B cell (primary cell): Measurements from ENCODE around the gene MIOS. TPM values are rescaled to one million over a fixed set of nuclear protein-coding genes. Genes with fewer than 3 reads are reported as not detected.
"Not testable (repeated sequence)": the region's sequence is repeated elsewhere in the genome, so short reads cannot be mapped to it uniquely, and the experiment has no call there.

Experiments used
- ATAC-seq: fragments of 200-7000 bp; cut with Tn5 transposase; one replicate; pipeline ENCODE4 v1.10.0; 2021; ENCODE audit warnings: low read depth, mild to moderate bottlenecking, moderate number of reproducible peaks, moderate library complexity
- CTCF ChIA-PET: fragments of 350-600 bp; sonication (Branson Sonifier 250); formaldehyde crosslinking; loops from one replicate; lab custom pipeline; 2021; ENCODE audit warnings: antibody characterized with exemption, inconsistent platforms; lab: Charles Lee
- POLR2A ChIA-PET: fragments of 350-600 bp; sonication (Branson Sonifier 250); formaldehyde crosslinking; loops from one replicate; lab custom pipeline; 2021; ENCODE audit warnings: antibody characterized with exemption; lab: Charles Lee
- DNase-seq: peaks from one replicate; pipeline ENCODE4 v3.0.0; 2013
- H2AFZ ChIP-seq: 2 replicates; pipeline ENCODE4 v1.6.1; 2012; ENCODE audit warnings: mild to moderate bottlenecking, low read depth, low read length; ENCODE audit not compliant: insufficient read depth, poor library complexity, severe bottlenecking
- H3K27ac ChIP-seq, 2 donors: 1 replicate in 1 of 2; 2 replicates in 1 of 2; pipeline ENCODE4 v1.5.1; 2012 to 2013; ENCODE audit warnings: low read length in 2 of 2, mild to moderate bottlenecking in 2 of 2, moderate library complexity in 1 of 2
- H3K27me3 ChIP-seq, 4 experiments: fragments of 200-600 bp in 1 of 4; sonication (generic) in 1 of 4; replicated peaks in 1 of 4; 1 replicate in 2 of 4; 2 replicates in 2 of 4; pipeline versions ENCODE4 v1.6.1 to v1.7.0; 2013 to 2016; ENCODE audit warnings: low read length in 3 of 4, mild to moderate bottlenecking in 2 of 4, mixed read lengths in 1 of 4, moderate library complexity in 1 of 4; ENCODE audit not compliant: insufficient read depth in 4 of 4, control insufficient read depth in 3 of 4; ENCODE audit errors: control extremely low read depth in 1 of 4
- H3K36me3 ChIP-seq, 2 experiments: replicated peaks in 1 of 2; 1 replicate in 1 of 2; 2 replicates in 1 of 2; pipeline versions ENCODE4 v1.6.1 to v1.7.1; 2013; ENCODE audit warnings: low read length in 1 of 2; ENCODE audit not compliant: insufficient read depth in 2 of 2, control insufficient read depth in 1 of 2; ENCODE audit errors: control extremely low read depth in 1 of 2, extremely low read depth in 1 of 2
- H3K4me1 ChIP-seq, 2 donors: fragments of 200-600 bp in 1 of 2; sonication (generic) in 1 of 2; 1 replicate in 1 of 2; 2 replicates in 1 of 2; pipeline versions ENCODE4 v1.5.1 to v1.6.1; 2013 to 2017; ENCODE audit warnings: low read length in 2 of 2; ENCODE audit not compliant: control insufficient read depth in 2 of 2, insufficient read depth in 2 of 2
- H3K4me2 ChIP-seq: replicated peaks from 2 replicates; pipeline ENCODE3; 2012; ENCODE audit warnings: mild to moderate bottlenecking, low read depth, low read length; ENCODE audit not compliant: poor library complexity, severe bottlenecking
- H3K4me3 ChIP-seq, 5 experiments: fragments of 200-600 bp in 1 of 5; sonication (generic) in 1 of 5; 1 replicate in 3 of 5; 2 replicates in 2 of 5; pipeline versions ENCODE4 v1.5.1 to v1.7.0; 2011 to 2016; ENCODE audit warnings: low read length in 4 of 5, mild to moderate bottlenecking in 4 of 5, low read depth in 2 of 5, control low read depth in 1 of 5, moderate library complexity in 1 of 5; ENCODE audit not compliant: insufficient read depth in 1 of 5; ENCODE audit errors: control extremely low read depth in 1 of 5, extremely low read depth in 1 of 5
- H3K79me2 ChIP-seq: fragments of 200-600 bp; sonication (generic); one replicate; pipeline ENCODE4 v1.6.0; 2016; ENCODE audit warnings: low read length; ENCODE audit not compliant: control insufficient read depth, insufficient read depth
- H3K9ac ChIP-seq: fragments of 200-600 bp; sonication (generic); 2 replicates; pipeline ENCODE4 v1.6.1; 2017; ENCODE audit warnings: mild to moderate bottlenecking, low read length, moderate library complexity
- H3K9me3 ChIP-seq, 3 donors: one replicate each; pipeline versions ENCODE4 v1.6.1 to v1.7.1; 2013; ENCODE audit warnings: low read length in 2 of 3; ENCODE audit not compliant: control insufficient read depth in 2 of 3, insufficient read depth in 1 of 3; ENCODE audit errors: control extremely low read depth in 1 of 3
- H4K20me1 ChIP-seq: 2 replicates; pipeline ENCODE4 v1.6.0; 2012; ENCODE audit warnings: mild to moderate bottlenecking, low read length; ENCODE audit not compliant: insufficient read depth, control insufficient read depth, poor library complexity, severe bottlenecking
- H3K27ac Mint-ChIP-seq: one replicate; pipeline ENCODE4 v1.8.0; 2021; ENCODE audit warnings: mixed read lengths
- H3K27me3 Mint-ChIP-seq: one replicate; pipeline ENCODE4 v1.8.0; 2021; ENCODE audit warnings: mixed read lengths
- H3K4me1 Mint-ChIP-seq: one replicate; pipeline ENCODE4 v1.8.0; 2021; ENCODE audit warnings: mixed read lengths
- H3K4me3 Mint-ChIP-seq: one replicate; pipeline ENCODE4 v1.8.0; 2021; ENCODE audit warnings: mixed read lengths
- H3K9me3 Mint-ChIP-seq: one replicate; pipeline ENCODE4 v1.8.0; 2022; ENCODE audit warnings: mixed read lengths; ENCODE audit not compliant: insufficient read depth
- WGBS: methylation state at CpG from one replicate; pipeline ENCODE4 v1.1.5; 2013; ENCODE audit warnings: missing lambda C conversion rate; ENCODE audit not compliant: insufficient coverage; 5-methylcytosine and 5-hydroxymethylcytosine counted together
- intact Hi-C: fragments of 100-400 bp; cut with micrococcal nuclease; formaldehyde crosslinking; loops from one replicate; pipeline ENCODE4 v1.10.0; 2022
- polyA plus RNA-seq: library from polyadenylated mRNA; depleted of rRNA; stranded (reverse); fragments of >200 nt; gene quantifications from 2 replicates; pipeline ENCODE4 v1.2.3, GENCODE V29; 2012
- total RNA-seq, 2 donors: library from RNA; stranded (reverse); fragments of 120-200 nt in 1 of 2; gene quantifications; 1 replicate in 1 of 2; 2 replicates in 1 of 2; pipeline versions ENCODE4 v1.2.3 to v1.2.4, GENCODE V29; 2013 to 2022
- TF ChIP-seq, protein P1 (sequence below): fragments of 200-600 bp; IDR thresholded peaks from one replicate; pipeline ENCODE4 v1.8.0; 2022; ENCODE audit warnings: antibody characterized with exemption, mild to moderate bottlenecking

The MIOS gene
- total and polyA plus RNA-seq, 2 donors (not counting 1 experiment from before 2014, with no cell fraction given), result 28.9 to 50.1 TPM

DNA sequence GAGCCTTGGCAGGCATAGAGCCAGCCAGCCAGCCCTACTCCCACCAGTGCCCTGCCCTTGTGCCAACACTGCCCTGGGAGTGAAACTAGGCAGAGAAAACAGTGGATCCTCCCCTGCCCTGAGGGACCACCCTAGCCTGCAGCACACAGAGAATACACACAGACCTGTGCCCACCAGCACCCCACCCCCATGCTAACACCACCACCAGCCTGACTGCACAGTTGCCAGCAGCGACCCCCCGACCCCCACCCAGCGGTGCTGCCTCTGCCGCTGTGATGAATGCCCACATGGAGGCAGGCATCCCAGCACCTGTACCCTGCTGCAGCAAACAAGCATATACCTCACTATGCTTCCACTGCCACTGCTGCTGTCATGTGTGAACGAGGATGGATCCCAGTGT is 9.4 kb upstream of the MIOS start:
- no peaks in the 10 kb centered on the region for H3K79me2 ChIP-seq
- H3K9me3 Mint-ChIP-seq, result peaks cover 11% of the 10 kb centered on the region

DNA sequence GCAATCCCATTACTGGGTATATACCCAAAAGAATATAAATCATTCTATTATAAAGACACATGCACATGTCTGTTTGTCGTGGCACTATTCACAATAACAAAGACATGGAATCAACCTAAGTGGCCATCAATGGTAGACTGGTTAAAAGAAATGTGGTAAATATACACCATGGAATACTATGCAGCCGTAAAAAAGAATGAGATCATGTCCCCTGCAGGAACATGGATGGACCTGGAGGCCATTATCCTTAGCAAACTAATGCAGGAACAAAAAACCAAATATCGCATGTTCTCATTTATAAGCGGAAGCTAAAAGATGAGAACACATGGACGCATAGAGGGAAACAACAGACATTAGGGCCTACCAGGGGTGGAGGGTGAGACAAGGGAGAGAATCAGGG is 5.1 kb upstream of the MIOS start:
- H3K27me3 Mint-ChIP-seq, H4K20me1 ChIP-seq, H3K4me3 ChIP-seq, H3K4me2 ChIP-seq, H3K4me1 Mint-ChIP-seq, H3K27me3 ChIP-seq, H3K27ac ChIP-seq, H3K4me3 Mint-ChIP-seq, ATAC-seq, H3K9ac ChIP-seq, H3K9me3 ChIP-seq, H2AFZ ChIP-seq, DNase-seq, POLR2A ChIA-PET, H3K27ac Mint-ChIP-seq, H3K36me3 ChIP-seq, intact Hi-C loops, CTCF ChIA-PET, H3K4me1 ChIP-seq: not testable (repeated sequence)
- H3K9me3 Mint-ChIP-seq, result peaks cover 11% of the 10 kb centered on the region
- no CpG with 5 or more reads among the region's 5 CpGs for WGBS
- H3K79me2 ChIP-seq, result peaks cover 12% of the 10 kb centered on the region

More for the DNA sequence above, 9.4 kb upstream of the MIOS start:
- no peaks in the 10 kb centered on the region for H3K27me3 ChIP-seq
- Mint-ChIP-seq H3K4me3 (no peak overlapping the region), H3K27ac (no peak overlapping the region), H3K27me3 (no peaks in the 10 kb centered on the region), H3K4me1 (no peaks in the 10 kb centered on the region)
- H4K20me1 ChIP-seq, result no peaks in the 10 kb centered on the region
- ChIA-PET CTCF (no interaction called here), POLR2A (no interaction called here)
- 94% methylated on average over 5 of the region's 5 CpGs for WGBS
- H3K27ac ChIP-seq, result no peak overlapping the region
- TF ChIP-seq, protein P1, sequence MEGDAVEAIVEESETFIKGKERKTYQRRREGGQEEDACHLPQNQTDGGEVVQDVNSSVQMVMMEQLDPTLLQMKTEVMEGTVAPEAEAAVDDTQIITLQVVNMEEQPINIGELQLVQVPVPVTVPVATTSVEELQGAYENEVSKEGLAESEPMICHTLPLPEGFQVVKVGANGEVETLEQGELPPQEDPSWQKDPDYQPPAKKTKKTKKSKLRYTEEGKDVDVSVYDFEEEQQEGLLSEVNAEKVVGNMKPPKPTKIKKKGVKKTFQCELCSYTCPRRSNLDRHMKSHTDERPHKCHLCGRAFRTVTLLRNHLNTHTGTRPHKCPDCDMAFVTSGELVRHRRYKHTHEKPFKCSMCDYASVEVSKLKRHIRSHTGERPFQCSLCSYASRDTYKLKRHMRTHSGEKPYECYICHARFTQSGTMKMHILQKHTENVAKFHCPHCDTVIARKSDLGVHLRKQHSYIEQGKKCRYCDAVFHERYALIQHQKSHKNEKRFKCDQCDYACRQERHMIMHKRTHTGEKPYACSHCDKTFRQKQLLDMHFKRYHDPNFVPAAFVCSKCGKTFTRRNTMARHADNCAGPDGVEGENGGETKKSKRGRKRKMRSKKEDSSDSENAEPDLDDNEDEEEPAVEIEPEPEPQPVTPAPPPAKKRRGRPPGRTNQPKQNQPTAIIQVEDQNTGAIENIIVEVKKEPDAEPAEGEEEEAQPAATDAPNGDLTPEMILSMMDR, result no peak
- no peak for ATAC-seq
- no peak overlapping the region for H3K4me3 ChIP-seq
- H3K4me1 ChIP-seq, result no peaks in the 10 kb centered on the region
- no peak overlapping the region for H3K9ac ChIP-seq
- peaks cover 0 to 5% of the 10 kb centered on the region in 2 experiments for H3K36me3 ChIP-seq
- H2AFZ ChIP-seq, result no peak overlapping the region
- H3K4me2 ChIP-seq, result no peak overlapping the region
- intact Hi-C loops, result no loop called here
- no peak for DNase-seq
- H3K9me3 ChIP-seq, result peaks cover 0 to 9% (median 5%) of the 10 kb centered on the region in 3 donors
